Left ventricle myocardium inferior (tissue), 1 donor: ENCODE results near the gene DENND1C. TPM values are rescaled to one million over a fixed set of nuclear protein-coding genes. Genes with fewer than 3 reads are reported as not detected.

Experiments
- DNase-seq: peaks from one replicate; pipeline ENCODE4 v3.0.0-alpha.2; 2020
- H3K27ac ChIP-seq: fragments of 200-600 bp; replicated peaks from 2 replicates; pipeline ENCODE4 v1.8.0; 2021
- H3K27me3 ChIP-seq: fragments of 200-600 bp; 2 replicates; pipeline ENCODE4 v1.8.0; 2021; ENCODE audit warnings: low read depth
- H3K36me3 ChIP-seq: fragments of 200-600 bp; 2 replicates; pipeline ENCODE4 v1.8.0; 2021
- H3K4me1 ChIP-seq: fragments of 200-600 bp; 2 replicates; pipeline ENCODE4 v1.8.0; 2021
- H3K4me3 ChIP-seq: fragments of 200-600 bp; 2 replicates; pipeline ENCODE4 v1.8.0; 2021; ENCODE audit warnings: mild to moderate bottlenecking, moderate library complexity
- H3K9me3 ChIP-seq: fragments of 200-600 bp; replicated peaks from 2 replicates; pipeline ENCODE4 v1.8.0; 2021
- CTCF ChIP-seq: fragments of 200-600 bp; IDR thresholded peaks from 2 replicates; pipeline ENCODE4 v1.8.0; 2021; ENCODE audit warnings: antibody characterized with exemption, mild to moderate bottlenecking, borderline replicate concordance
- intact Hi-C: fragments of 100-400 bp; cut with micrococcal nuclease; formaldehyde crosslinking; loops from one replicate; pipeline ENCODE4 v1.11.0; 2022
- total RNA-seq: library from RNA; stranded (reverse); fragmentation: NEBNext Ultra II Directional; extraction: Animal tissue kit (Norgen Biotek cat#: 25700); gene quantifications from one replicate; pipeline ENCODE4 v1.2.1, GENCODE V29; 2021
- donor health status: DM: no; HTN: yes; CAD: no; lungs with severe emphysema.

DENND1C gene
- total RNA-seq, 1 donor from 2014 or later = 1.2 TPM

- TF ChIP-seq CTCF = no peak
- Histone ChIP-seq H3K36me3 (no peaks in the 10 kb centered on the region), H3K27me3 (peaks cover 14% of the 10 kb centered on the region), H3K4me3 (no peak overlapping the region), H3K27ac (no peak overlapping the region), H3K9me3 (no peaks in the 10 kb centered on the region), H3K4me1 (peaks cover 32% of the 10 kb centered on the region)
- DNase-seq = no peak
- intact Hi-C loops = loop anchor here (10.0 kb wide), 1 partner anchor 116 kb away; no protein-coding TSS in a partner anchor
Observed at GRCh38 chr19:6519289-6519688, 37.7 kb upstream of the DENND1C start.

DNA sequence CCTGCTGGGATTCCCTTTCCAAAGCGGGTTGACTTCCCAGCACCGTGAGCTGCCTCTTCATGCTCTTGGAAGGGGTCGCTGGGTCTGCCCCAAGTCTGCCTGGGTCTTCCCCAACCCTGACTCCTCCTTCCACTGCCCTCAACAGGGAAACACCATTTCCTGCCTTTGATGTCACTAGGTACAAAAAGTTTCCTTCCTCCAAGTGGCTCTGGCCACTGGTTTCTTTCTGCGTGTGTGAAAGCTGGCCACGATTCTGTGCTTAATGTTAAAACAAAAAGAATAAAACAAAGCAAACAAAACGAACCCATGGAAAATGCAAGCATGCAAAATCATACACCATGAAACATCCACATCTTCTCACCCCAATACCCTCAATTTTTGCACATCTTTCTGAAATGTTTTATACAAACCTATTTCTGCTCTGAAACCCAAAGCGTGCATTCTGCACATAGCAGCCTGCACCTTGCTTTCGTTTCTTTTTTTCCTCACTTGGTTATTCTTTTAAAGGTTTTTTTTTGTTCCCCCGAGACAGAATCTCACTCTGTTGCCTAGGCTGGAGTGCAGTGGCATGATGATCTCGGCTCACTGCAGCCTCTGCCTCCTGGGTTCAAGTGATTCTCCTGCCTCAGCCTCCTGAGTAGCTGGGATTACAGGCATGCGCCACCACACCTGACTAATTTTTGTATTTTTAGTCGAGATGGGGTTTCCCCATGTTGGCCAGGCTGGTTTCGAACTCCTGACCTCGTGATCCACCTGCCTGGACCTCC lies 36.7 kb upstream of the DENND1C start:
- peaks cover 26% of the 10 kb centered on the region for H3K4me1 ChIP-seq
- intact Hi-C loops = loop anchor here (10.0 kb wide), 1 partner anchor 116 kb away; no protein-coding TSS in a partner anchor
- no peaks in the 10 kb centered on the region for H3K9me3 ChIP-seq
- TF ChIP-seq CTCF = no peak
- no peak overlapping the region for H3K27ac ChIP-seq
- no peaks in the 10 kb centered on the region for H3K36me3 ChIP-seq
- no peak for DNase-seq
- H3K27me3 ChIP-seq = peaks cover 14% of the 10 kb centered on the region
- H3K4me3 ChIP-seq = no peak overlapping the region

DNA sequence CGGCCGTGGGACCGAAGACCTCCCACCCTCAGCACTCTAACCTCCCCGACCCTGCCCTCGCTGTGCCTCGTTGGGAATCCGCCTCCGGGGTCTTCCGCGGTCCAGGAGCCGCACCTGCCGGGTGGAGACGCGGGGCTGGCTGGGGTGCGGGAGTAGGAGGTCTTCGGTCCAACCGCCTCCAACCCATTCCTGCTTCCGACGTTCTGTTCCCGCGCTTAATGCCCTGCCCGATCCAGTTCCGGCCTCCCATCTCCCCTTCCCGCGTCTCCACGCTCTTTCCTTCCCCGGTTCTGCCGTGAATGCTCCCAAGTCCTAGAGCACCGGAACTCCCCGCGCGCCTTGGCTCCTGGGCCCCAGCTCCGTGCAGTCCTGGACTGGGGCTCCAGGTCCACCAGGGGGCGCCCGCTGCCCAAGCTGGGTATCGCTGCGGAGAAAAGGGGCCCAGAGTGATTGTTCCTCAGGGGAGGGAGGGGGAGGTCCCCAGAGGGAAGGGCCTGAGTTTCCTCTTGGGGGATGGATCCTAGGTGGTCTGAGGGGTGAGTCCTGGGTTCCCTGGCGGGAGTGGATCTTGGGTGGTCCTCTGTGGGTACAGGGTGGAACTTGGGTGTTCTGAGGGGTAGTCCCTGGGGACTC lies 35.2 kb upstream of the DENND1C start:
- peak overlapping the region; percentile 82 for H3K4me3 ChIP-seq
- H3K36me3 ChIP-seq = no peaks in the 10 kb centered on the region
- H3K27ac ChIP-seq = peak overlapping the region; percentile 88
- peak; percentile 98 for TF ChIP-seq CTCF
- DNase-seq = peak; percentile 89
- H3K4me1 ChIP-seq = peaks cover 26% of the 10 kb centered on the region
- no peaks in the 10 kb centered on the region for H3K9me3 ChIP-seq
- intact Hi-C loops = loop anchor here (10.0 kb wide), 1 partner anchor 118 kb away; no protein-coding TSS in a partner anchor
- H3K27me3 ChIP-seq = peaks cover 2% of the 10 kb centered on the region

DNA sequence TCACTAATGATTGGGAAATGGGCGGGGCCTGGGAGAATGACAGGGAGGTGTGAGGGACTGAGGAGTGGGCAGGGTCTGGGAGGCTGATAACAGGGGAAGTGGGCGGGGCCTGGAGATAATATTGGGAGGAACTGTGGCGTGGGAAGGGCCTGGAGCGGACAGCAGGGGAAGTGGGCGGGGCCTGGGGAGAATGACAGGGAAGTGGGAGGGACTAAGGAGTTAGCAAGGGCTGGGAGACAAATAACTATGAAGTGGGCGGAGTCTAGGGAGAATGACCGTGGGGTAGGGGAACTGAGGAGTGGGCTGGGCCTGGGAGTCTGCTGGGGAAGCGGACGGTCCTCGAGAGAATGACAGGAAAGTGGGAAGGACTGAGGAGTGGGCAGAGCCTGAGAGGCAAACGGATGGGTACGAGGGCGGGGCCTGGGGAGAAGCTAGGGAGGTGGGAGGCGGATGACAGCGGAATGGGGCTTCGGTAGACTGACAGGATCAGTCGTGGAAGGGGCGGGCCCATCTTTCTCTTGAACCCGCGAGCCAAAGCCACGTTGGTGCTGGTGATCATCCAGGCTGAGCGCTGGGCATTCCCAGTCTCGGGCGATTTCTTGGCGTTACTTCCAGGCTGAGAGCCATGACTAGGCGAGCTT lies 34.6 kb upstream of the DENND1C start:
- H3K4me1 ChIP-seq = peaks cover 26% of the 10 kb centered on the region
- no peaks in the 10 kb centered on the region for H3K36me3 ChIP-seq
- intact Hi-C loops = loop anchor here (10.0 kb wide), 1 partner anchor 119 kb away; no protein-coding TSS in a partner anchor
- peak; percentile 95 for DNase-seq
- no peaks in the 10 kb centered on the region for H3K9me3 ChIP-seq
- H3K4me3 ChIP-seq = peak overlapping the region; percentile 82
- H3K27me3 ChIP-seq = no peaks in the 10 kb centered on the region
- no peak for TF ChIP-seq CTCF
- H3K27ac ChIP-seq = peak overlapping the region; percentile 88

- intact Hi-C loops = loop anchor here (10.0 kb wide), 1 partner anchor 120 kb away; no protein-coding TSS in a partner anchor
Observed at GRCh38 chr19:6514926-6515544, 33.4 kb upstream of the DENND1C start.

More at GRCh38 chr19:6514926-6515544, 33.4 kb upstream of the DENND1C start:
- Histone ChIP-seq H3K4me1 (peaks cover 26% of the 10 kb centered on the region), H3K27ac (no peak overlapping the region), H3K4me3 (no peak overlapping the region), H3K27me3 (no peaks in the 10 kb centered on the region), H3K9me3 (no peaks in the 10 kb centered on the region), H3K36me3 (no peaks in the 10 kb centered on the region)
- TF ChIP-seq CTCF = no peak
- DNase-seq = no peak
